NB4 (cell line): ENCODE results near the gene SCAMP3.

ENCODE experiments used
- DNase-seq: peaks from one replicate; pipeline ENCODE4 v3.0.0; 2010; ENCODE audit warnings: low read depth
- H3K4me3 ChIP-seq: one replicate; pipeline ENCODE4 v1.5.1; 2011; ENCODE audit warnings: mild to moderate bottlenecking, low read depth, low read length, moderate library complexity
- MYC ChIP-seq: IDR thresholded peaks from 2 replicates; pipeline ENCODE4 v1.6.1; 2011; ENCODE audit warnings: low read depth, low read length
- POLR2A ChIP-seq: IDR thresholded peaks from 2 replicates; pipeline ENCODE4 v1.6.1; 2011; ENCODE audit warnings: mild to moderate bottlenecking; ENCODE audit not compliant: insufficient read length; ENCODE audit errors: extremely low read depth
- TF ChIP-seq, protein P1 (sequence below): IDR thresholded peaks from one replicate; pipeline ENCODE4 v1.5.1; 2012; ENCODE audit warnings: low read depth, low read length
- TF ChIP-seq, protein P2 (sequence below): IDR thresholded peaks from 2 replicates; pipeline ENCODE4 v1.6.1; 2011; ENCODE audit warnings: low read depth, low read length

Gene SCAMP3

DNA sequence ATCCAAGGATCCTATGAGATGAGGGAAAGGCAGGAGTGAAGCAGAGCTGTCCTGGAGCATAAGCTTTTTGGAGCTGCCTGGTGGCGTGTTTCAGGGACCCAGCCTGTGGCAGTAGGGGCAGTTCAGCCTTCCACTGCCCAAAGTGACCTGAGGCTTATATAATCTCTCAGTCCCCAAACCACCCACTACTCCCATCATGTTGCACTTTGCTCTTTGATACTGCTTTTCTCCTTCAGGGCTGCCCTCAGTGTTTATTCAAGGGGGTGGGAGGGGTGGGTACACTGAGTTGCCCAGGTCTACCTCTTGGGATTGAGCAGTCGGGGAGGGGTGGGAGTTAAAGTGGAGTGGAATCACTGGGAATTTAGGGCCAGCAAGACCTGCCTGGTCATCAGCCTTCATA, 24.4 kb upstream of the SCAMP3 start:
- DNase-seq, result no peak
- H3K4me3 ChIP-seq, result no peak overlapping the region
- TF ChIP-seq, protein P1, sequence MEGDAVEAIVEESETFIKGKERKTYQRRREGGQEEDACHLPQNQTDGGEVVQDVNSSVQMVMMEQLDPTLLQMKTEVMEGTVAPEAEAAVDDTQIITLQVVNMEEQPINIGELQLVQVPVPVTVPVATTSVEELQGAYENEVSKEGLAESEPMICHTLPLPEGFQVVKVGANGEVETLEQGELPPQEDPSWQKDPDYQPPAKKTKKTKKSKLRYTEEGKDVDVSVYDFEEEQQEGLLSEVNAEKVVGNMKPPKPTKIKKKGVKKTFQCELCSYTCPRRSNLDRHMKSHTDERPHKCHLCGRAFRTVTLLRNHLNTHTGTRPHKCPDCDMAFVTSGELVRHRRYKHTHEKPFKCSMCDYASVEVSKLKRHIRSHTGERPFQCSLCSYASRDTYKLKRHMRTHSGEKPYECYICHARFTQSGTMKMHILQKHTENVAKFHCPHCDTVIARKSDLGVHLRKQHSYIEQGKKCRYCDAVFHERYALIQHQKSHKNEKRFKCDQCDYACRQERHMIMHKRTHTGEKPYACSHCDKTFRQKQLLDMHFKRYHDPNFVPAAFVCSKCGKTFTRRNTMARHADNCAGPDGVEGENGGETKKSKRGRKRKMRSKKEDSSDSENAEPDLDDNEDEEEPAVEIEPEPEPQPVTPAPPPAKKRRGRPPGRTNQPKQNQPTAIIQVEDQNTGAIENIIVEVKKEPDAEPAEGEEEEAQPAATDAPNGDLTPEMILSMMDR, result no peak

DNA sequence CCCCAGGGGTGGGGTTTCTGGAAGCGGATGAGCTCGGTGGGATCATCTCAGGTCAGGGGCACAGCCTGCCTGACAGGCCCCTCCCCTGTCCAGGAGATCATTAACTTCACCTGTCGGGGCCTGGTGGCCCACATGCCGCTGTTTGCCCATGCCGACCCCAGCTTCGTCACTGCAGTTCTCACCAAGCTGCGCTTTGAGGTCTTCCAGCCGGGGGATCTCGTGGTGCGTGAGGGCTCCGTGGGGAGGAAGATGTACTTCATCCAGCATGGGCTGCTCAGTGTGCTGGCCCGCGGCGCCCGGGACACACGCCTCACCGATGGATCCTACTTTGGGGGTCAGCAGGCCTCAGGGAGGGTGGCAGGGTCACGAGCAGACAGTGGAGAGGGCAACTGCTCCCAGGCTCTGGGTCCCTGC, 23.5 kb upstream of the SCAMP3 start:
- TF ChIP-seq, protein P2, sequence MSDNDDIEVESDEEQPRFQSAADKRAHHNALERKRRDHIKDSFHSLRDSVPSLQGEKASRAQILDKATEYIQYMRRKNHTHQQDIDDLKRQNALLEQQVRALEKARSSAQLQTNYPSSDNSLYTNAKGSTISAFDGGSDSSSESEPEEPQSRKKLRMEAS, result no peak
- TF ChIP-seq MYC, result no peak
- TF ChIP-seq, protein P1, result no peak
- no peak for TF ChIP-seq POLR2A

DNA sequence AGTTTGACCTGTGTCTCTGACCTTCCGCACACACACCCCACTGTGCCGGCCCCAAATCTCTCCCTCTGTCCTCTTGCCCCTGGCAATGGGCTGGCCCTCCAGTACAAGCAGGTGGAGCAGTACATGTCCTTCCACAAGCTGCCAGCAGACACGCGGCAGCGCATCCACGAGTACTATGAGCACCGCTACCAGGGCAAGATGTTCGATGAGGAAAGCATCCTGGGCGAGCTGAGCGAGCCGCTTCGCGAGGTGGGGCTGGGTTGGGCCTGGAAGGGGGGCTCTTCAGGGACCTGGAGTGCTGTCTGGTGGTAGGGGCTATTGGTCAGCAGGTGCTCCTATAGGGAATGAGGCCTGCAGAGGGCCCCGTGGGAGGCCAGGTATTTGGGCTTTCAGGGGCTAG, 22.9 kb upstream of the SCAMP3 start:
- TF ChIP-seq, protein P1, result no peak
- TF ChIP-seq MYC (no peak), POLR2A (no peak)
- TF ChIP-seq, protein P2, result no peak
- no peak overlapping the region for H3K4me3 ChIP-seq
- no peak for DNase-seq

More for the DNA sequence above, 23.5 kb upstream of the SCAMP3 start:
- no peak overlapping the region for H3K4me3 ChIP-seq
- DNase-seq, result no peak

DNA sequence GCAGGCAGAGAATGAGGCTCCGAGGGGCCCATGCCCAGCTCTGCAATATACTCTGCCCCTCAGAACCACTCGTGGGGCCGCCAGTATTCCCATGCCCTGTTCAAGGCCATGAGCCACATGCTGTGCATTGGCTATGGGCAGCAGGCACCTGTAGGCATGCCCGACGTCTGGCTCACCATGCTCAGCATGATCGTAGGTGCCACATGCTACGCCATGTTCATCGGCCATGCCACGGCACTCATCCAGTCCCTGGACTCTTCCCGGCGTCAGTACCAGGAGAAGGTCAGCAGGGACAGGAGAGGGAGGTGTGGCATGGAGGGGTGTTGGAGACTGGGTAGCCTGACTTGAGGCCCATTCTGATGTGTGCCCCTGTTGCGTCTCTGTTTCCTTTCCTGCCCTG, 22.3 kb upstream of the SCAMP3 start:
- TF ChIP-seq MYC, result no peak
- no peak for DNase-seq

DNA sequence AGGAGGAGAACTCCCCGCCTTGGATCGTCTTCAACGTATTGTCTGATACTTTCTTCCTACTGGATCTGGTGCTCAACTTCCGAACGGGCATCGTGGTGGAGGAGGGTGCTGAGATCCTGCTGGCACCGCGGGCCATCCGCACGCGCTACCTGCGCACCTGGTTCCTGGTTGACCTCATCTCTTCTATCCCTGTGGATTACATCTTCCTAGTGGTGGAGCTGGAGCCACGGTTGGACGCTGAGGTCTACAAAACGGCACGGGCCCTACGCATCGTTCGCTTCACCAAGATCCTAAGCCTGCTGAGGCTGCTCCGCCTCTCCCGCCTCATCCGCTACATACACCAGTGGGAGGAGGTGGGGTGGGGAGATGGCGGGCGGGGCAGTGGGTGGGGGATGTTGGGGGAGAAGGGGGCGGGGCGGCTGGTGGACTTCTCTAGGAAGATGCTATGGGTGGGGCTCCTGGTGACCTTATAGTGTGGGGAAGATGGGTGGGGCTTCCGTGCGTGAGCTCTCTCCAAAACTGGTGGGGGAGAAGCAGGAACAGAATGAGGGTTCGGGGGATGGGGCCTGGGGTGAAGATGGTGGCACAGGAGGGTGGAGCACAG, 20.4 kb upstream of the SCAMP3 start:
- TF ChIP-seq, protein P2, result no peak
- TF ChIP-seq MYC, result no peak
- TF ChIP-seq POLR2A, result no peak
- DNase-seq, result no peak
- H3K4me3 ChIP-seq, result no peak overlapping the region

More for the DNA sequence above, 22.3 kb upstream of the SCAMP3 start:
- no peak overlapping the region for H3K4me3 ChIP-seq

DNA sequence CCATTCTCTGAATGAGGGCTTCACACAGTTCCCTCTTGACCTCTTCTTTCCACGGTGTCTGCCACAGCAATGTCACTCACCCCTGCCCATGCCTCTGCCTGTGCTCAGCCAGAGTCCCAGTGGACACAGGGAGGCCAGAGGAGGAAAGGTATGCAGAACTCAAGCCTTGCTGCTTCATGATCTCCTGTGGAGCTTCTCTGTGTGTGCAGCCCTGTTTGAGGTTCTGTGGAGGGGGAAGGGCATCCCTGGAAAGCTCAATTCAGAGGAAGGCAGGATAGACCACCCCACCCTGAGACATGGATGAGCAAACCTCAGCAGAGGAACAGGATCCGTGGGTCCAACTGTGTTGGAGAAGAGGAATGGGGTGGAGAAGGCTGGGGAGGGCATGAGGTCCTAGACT, 17.1 kb upstream of the SCAMP3 start:
- TF ChIP-seq, protein P2, result no peak
- no peak for TF ChIP-seq POLR2A
- TF ChIP-seq, protein P1, result no peak
- TF ChIP-seq MYC, result no peak
- H3K4me3 ChIP-seq, result no peak overlapping the region
- DNase-seq, result no peak

DNA sequence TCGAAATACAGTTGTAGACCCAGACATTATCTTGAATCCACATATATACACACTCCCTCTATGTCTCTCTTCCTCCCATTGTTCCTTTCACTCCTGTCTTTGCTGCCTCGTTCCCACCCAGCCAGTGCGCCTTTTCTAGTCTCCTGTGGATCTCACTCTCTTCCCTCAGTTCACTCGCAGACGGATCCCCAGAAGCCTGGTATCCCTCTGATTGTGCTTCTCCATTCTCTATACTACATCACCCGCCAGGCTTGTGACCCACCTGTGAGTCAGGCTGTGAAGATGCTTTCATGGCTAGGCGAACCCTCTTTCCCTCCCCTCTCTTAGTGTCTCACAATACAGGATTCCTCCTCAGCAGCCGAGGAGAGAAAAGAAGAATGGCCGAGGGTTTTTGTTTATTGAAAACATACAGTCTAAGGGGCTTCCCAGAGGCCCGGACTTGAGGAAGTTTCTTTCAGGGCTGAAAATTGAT, 16.6 kb upstream of the SCAMP3 start:
- TF ChIP-seq, protein P1, result no peak
- TF ChIP-seq, protein P2, result no peak
- TF ChIP-seq POLR2A (no peak), MYC (no peak)
- H3K4me3 ChIP-seq, result no peak overlapping the region
- no peak for DNase-seq
